Activated naive CD8-positive, alpha-beta T cell treated with anti-CD3 and anti-CD28 coated beads, Interleukin-2, amount 50 U/mL, for 24 hours (primary cell): ENCODE measurements around the gene RNF149.
"Not testable (repeated sequence)": the region's sequence is repeated elsewhere in the genome, so short reads cannot be mapped to it uniquely, and the experiment has no call there.

Experiments used
- ATAC-seq: fragments of 150-1000 bp; cut with Tn5 transposase; one replicate; pipeline ENCODE4 v1.10.0; 2021
- DNase-seq: peaks from one replicate; pipeline ENCODE4 v3.0.0; 2021
- H3K27ac Mint-ChIP-seq: one replicate; pipeline ENCODE4 v1.8.0; 2021; ENCODE audit warnings: mild to moderate bottlenecking, mixed read lengths
- H3K27me3 Mint-ChIP-seq: one replicate; pipeline ENCODE4 v1.8.0; 2021; ENCODE audit warnings: mixed read lengths
- H3K36me3 Mint-ChIP-seq: one replicate; pipeline ENCODE4 v1.8.0; 2021; ENCODE audit warnings: low read depth, mixed read lengths
- H3K4me1 Mint-ChIP-seq: one replicate; pipeline ENCODE4 v1.8.0; 2021; ENCODE audit warnings: mixed read lengths
- H3K4me3 Mint-ChIP-seq: one replicate; pipeline ENCODE4 v1.8.0; 2021; ENCODE audit warnings: mild to moderate bottlenecking, moderate library complexity, mixed read lengths
- H3K9me3 Mint-ChIP-seq: one replicate; pipeline ENCODE4 v1.8.0; 2021; ENCODE audit warnings: mixed read lengths

RNF149 gene

GRCh38 chr2:101341421-101341820, 32.9 kb upstream of the RNF149 start:
- ATAC-seq: peak; percentile 48

GRCh38 chr2:101340141-101340551, 31.6 kb upstream of the RNF149 start:
- no peak for ATAC-seq
- no peak for DNase-seq
- Mint-ChIP-seq H3K4me3 (no peak overlapping the region), H3K9me3 (no peaks in the 10 kb centered on the region), H3K36me3 (no peaks in the 10 kb centered on the region), H3K27me3 (no peaks in the 10 kb centered on the region), H3K27ac (no peak overlapping the region), H3K4me1 (peaks cover 19% of the 10 kb centered on the region)

More at GRCh38 chr2:101341421-101341820, 32.9 kb upstream of the RNF149 start:
- Mint-ChIP-seq H3K9me3 (no peaks in the 10 kb centered on the region), H3K36me3 (no peaks in the 10 kb centered on the region), H3K4me3 (no peak overlapping the region), H3K27ac (no peak overlapping the region), H3K27me3 (no peaks in the 10 kb centered on the region), H3K4me1 (peaks cover 19% of the 10 kb centered on the region)
- peak; percentile 54 for DNase-seq

- Mint-ChIP-seq H3K4me1 (peaks cover 19% of the 10 kb centered on the region), H3K36me3 (no peaks in the 10 kb centered on the region), H3K27me3 (no peaks in the 10 kb centered on the region), H3K27ac (no peak overlapping the region), H3K9me3 (no peaks in the 10 kb centered on the region), H3K4me3 (no peak overlapping the region)
- DNase-seq: no peak
- no peak for ATAC-seq
Observed at GRCh38 chr2:101339266-101339880, 30.9 kb upstream of the RNF149 start.

GRCh38 chr2:101337877-101338276, 29.4 kb upstream of the RNF149 start:
- Mint-ChIP-seq H3K4me3 (no peak overlapping the region), H3K9me3 (no peaks in the 10 kb centered on the region), H3K4me1 (peaks cover 32% of the 10 kb centered on the region), H3K27me3 (no peaks in the 10 kb centered on the region), H3K36me3 (no peaks in the 10 kb centered on the region), H3K27ac (no peak overlapping the region)
- ATAC-seq: no peak
- no peak for DNase-seq

GRCh38 chr2:101332885-101333766, 24.6 kb upstream of the RNF149 start:
- no peak overlapping the region for H3K4me3 Mint-ChIP-seq
- H3K27ac Mint-ChIP-seq: peak overlapping the region; percentile 21

GRCh38 chr2:101331202-101331601, 22.7 kb upstream of the RNF149 start:
- no peak for DNase-seq
- Mint-ChIP-seq H3K9me3 (no peaks in the 10 kb centered on the region), H3K4me1 (peaks cover 23% of the 10 kb centered on the region), H3K4me3 (no peak overlapping the region), H3K27ac (peak overlapping the region; percentile 82), H3K36me3 (no peaks in the 10 kb centered on the region), H3K27me3 (no peaks in the 10 kb centered on the region)
- no peak for ATAC-seq

More at GRCh38 chr2:101332885-101333766, 24.6 kb upstream of the RNF149 start:
- no peaks in the 10 kb centered on the region for H3K36me3 Mint-ChIP-seq
- ATAC-seq (peak; percentile 56), DNase-seq (no peak)
- no peaks in the 10 kb centered on the region for H3K9me3 Mint-ChIP-seq
- no peaks in the 10 kb centered on the region for H3K27me3 Mint-ChIP-seq
- peaks cover 23% of the 10 kb centered on the region for H3K4me1 Mint-ChIP-seq

- DNase-seq: peak; percentile 53
- Mint-ChIP-seq H3K27me3 (no peaks in the 10 kb centered on the region), H3K9me3 (no peaks in the 10 kb centered on the region), H3K4me1 (peaks cover 23% of the 10 kb centered on the region), H3K27ac (peak overlapping the region; percentile 82), H3K36me3 (no peaks in the 10 kb centered on the region), H3K4me3 (peak overlapping the region; percentile 9)
- ATAC-seq: peak; percentile 38
Observed at GRCh38 chr2:101330253-101330933, 21.9 kb upstream of the RNF149 start.

- no peaks in the 10 kb centered on the region for H3K36me3 Mint-ChIP-seq
- DNase-seq: no peak
- ATAC-seq: no peak
- no peak overlapping the region for H3K27ac Mint-ChIP-seq
- H3K27me3 Mint-ChIP-seq: no peaks in the 10 kb centered on the region
- no peaks in the 10 kb centered on the region for H3K9me3 Mint-ChIP-seq
- peaks cover 21% of the 10 kb centered on the region for H3K4me1 Mint-ChIP-seq
- no peak overlapping the region for H3K4me3 Mint-ChIP-seq
Observed at GRCh38 chr2:101329026-101329425, 20.5 kb upstream of the RNF149 start.

- Mint-ChIP-seq H3K4me3 (no peak overlapping the region), H3K9me3 (no peaks in the 10 kb centered on the region), H3K27me3 (no peaks in the 10 kb centered on the region), H3K27ac (no peak overlapping the region), H3K36me3 (no peaks in the 10 kb centered on the region), H3K4me1 (peaks cover 16% of the 10 kb centered on the region)
- ATAC-seq: peak; percentile 78
- no peak for DNase-seq
Observed at GRCh38 chr2:101328474-101329007, 20.0 kb upstream of the RNF149 start.

GRCh38 chr2:101327863-101328394, 19.4 kb upstream of the RNF149 start:
- Mint-ChIP-seq H3K4me1 (peaks cover 10% of the 10 kb centered on the region), H3K36me3 (no peaks in the 10 kb centered on the region), H3K9me3 (no peaks in the 10 kb centered on the region), H3K27me3 (no peaks in the 10 kb centered on the region), H3K4me3 (no peak overlapping the region), H3K27ac (no peak overlapping the region)
- DNase-seq (no peak), ATAC-seq (no peak)

- no peaks in the 10 kb centered on the region for H3K36me3 Mint-ChIP-seq
- no peak overlapping the region for H3K27ac Mint-ChIP-seq
- ATAC-seq (no peak), DNase-seq (no peak)
- H3K4me1 Mint-ChIP-seq: no peaks in the 10 kb centered on the region
- H3K27me3 Mint-ChIP-seq: no peaks in the 10 kb centered on the region
- no peaks in the 10 kb centered on the region for H3K9me3 Mint-ChIP-seq
- no peak overlapping the region for H3K4me3 Mint-ChIP-seq
Observed at GRCh38 chr2:101325425-101325824, 16.9 kb upstream of the RNF149 start.

- H3K4me1 Mint-ChIP-seq: peaks cover 27% of the 10 kb centered on the region
- not testable (repeated sequence) for DNase-seq, H3K9me3 Mint-ChIP-seq, ATAC-seq, H3K4me3 Mint-ChIP-seq, H3K27ac Mint-ChIP-seq, H3K36me3 Mint-ChIP-seq, H3K27me3 Mint-ChIP-seq
Observed at GRCh38 chr2:101316568-101316967, 8.1 kb upstream of the RNF149 start.

GRCh38 chr2:101311696-101312017, 3.2 kb upstream of the RNF149 start:
- peaks cover 63% of the 10 kb centered on the region for H3K4me1 Mint-ChIP-seq

GRCh38 chr2:101310834-101311695, 2.6 kb upstream of the RNF149 start:
- no peaks in the 10 kb centered on the region for H3K9me3 Mint-ChIP-seq
- H3K27me3 Mint-ChIP-seq: no peaks in the 10 kb centered on the region
- DNase-seq: no peak
- no peak for ATAC-seq
- peak overlapping the region; percentile 34 for H3K4me3 Mint-ChIP-seq
- peaks cover 63% of the 10 kb centered on the region for H3K4me1 Mint-ChIP-seq
- H3K36me3 Mint-ChIP-seq: peaks cover 8% of the 10 kb centered on the region
- peak overlapping the region; percentile 26 for H3K27ac Mint-ChIP-seq

More at GRCh38 chr2:101311696-101312017, 3.2 kb upstream of the RNF149 start:
- no peaks in the 10 kb centered on the region for H3K27me3 Mint-ChIP-seq
- no peak overlapping the region for H3K27ac Mint-ChIP-seq
- no peak overlapping the region for H3K4me3 Mint-ChIP-seq
- DNase-seq (no peak), ATAC-seq (no peak)
- H3K36me3 Mint-ChIP-seq: peaks cover 4% of the 10 kb centered on the region
- no peaks in the 10 kb centered on the region for H3K9me3 Mint-ChIP-seq
